HEK293 (cell line): ENCODE measurements around the gene FMNL3.

Experiments used
- TRIM28 ChIP-seq: IDR thresholded peaks from 2 replicates; pipeline ENCODE4 v1.6.1; 2011; ENCODE audit warnings: low read length, control low read depth, borderline replicate concordance
- YY1 ChIP-seq: fragments of 450-650 bp; formaldehyde crosslinking; IDR thresholded peaks from 2 replicates; pipeline ENCODE4 v1.5.1; 2018; ENCODE audit warnings: missing biosample characterization, missing genetic modification characterization
- ZFP41 ChIP-seq: fragments of 450-650 bp; formaldehyde crosslinking; IDR thresholded peaks from 2 replicates; pipeline ENCODE4 v1.5.1; 2016; ENCODE audit warnings: missing biosample characterization, missing genetic modification characterization, borderline replicate concordance
- ZNF211 ChIP-seq: fragments of 450-650 bp; formaldehyde crosslinking; IDR thresholded peaks from 2 replicates; pipeline ENCODE4 v1.5.1; 2016; ENCODE audit warnings: low read depth, missing biosample characterization, missing genetic modification characterization
- ZNF274 ChIP-seq, 2 experiments: fragments of 200-500 bp in 1 of 2; fragments of 450-650 bp in 1 of 2; sonication (Bioruptor generic) in 1 of 2; formaldehyde crosslinking in 1 of 2; IDR thresholded peaks; 2 replicates each; pipeline versions ENCODE4 v1.5.1 to v1.6.1; 2014 to 2016; ENCODE audit warnings: borderline replicate concordance in 1 of 2, inconsistent platforms in 1 of 2, low read length in 1 of 2, missing biosample characterization in 1 of 2, missing genetic modification characterization in 1 of 2
- ZNF561 ChIP-seq: fragments of 450-650 bp; IDR thresholded peaks from 2 replicates; pipeline ENCODE4 v1.5.1; 2018; ENCODE audit warnings: missing biosample characterization, missing genetic modification characterization, borderline replicate concordance
- ZNF660 ChIP-seq: fragments of 450-650 bp; IDR thresholded peaks from 2 replicates; pipeline ENCODE4 v1.5.1; 2018; ENCODE audit warnings: missing biosample characterization, mild to moderate bottlenecking, missing genetic modification characterization
- TF ChIP-seq, protein P1 (sequence below): fragments of 450-650 bp; formaldehyde crosslinking; IDR thresholded peaks from 2 replicates; pipeline ENCODE4 v1.5.1; 2016; ENCODE audit warnings: missing biosample characterization, missing genetic modification characterization

GRCh38 chr12:49616533-49617219 is 90.5 kb downstream of the FMNL3 start:
- TF ChIP-seq, protein P1, sequence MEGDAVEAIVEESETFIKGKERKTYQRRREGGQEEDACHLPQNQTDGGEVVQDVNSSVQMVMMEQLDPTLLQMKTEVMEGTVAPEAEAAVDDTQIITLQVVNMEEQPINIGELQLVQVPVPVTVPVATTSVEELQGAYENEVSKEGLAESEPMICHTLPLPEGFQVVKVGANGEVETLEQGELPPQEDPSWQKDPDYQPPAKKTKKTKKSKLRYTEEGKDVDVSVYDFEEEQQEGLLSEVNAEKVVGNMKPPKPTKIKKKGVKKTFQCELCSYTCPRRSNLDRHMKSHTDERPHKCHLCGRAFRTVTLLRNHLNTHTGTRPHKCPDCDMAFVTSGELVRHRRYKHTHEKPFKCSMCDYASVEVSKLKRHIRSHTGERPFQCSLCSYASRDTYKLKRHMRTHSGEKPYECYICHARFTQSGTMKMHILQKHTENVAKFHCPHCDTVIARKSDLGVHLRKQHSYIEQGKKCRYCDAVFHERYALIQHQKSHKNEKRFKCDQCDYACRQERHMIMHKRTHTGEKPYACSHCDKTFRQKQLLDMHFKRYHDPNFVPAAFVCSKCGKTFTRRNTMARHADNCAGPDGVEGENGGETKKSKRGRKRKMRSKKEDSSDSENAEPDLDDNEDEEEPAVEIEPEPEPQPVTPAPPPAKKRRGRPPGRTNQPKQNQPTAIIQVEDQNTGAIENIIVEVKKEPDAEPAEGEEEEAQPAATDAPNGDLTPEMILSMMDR (tag by site-specific recombination): no peak
- TF ChIP-seq ZNF211 (no peak), ZFP41 (tag by site-specific recombination) (no peak), ZNF660 (tag by site-specific recombination) (no peak), ZNF274 (IDR thresholded peaks at IDR 0.05; ENCODE audit: low read length) (no peak), ZNF274 (tag by site-specific recombination; IDR thresholded peaks at IDR 0.05; ENCODE audit: borderline replicate concordance) (no peak), TRIM28 (no peak), ZNF561 (tag by site-specific recombination) (no peak), YY1 (tag by site-specific recombination) (no peak)
